Lower leg skin (tissue), 3 donors: Measurements from ENCODE around the gene LGALS12.

Experiments
- POLR2A ChIP-seq, 2 donors: fragments of 450-650 bp; IDR thresholded peaks; one replicate each; pipeline ENCODE4 v1.6.1; 2016 to 2017; ENCODE audit warnings: antibody characterized with exemption in 2 of 2, mild to moderate bottlenecking in 1 of 2, moderate library complexity in 1 of 2
- TF ChIP-seq, protein P1 (sequence below), 3 donors: fragments of 450-650 bp; IDR thresholded peaks; one replicate each; pipeline ENCODE4 v1.5.1; 2016; ENCODE audit warnings: antibody characterized with exemption in 3 of 3, mild to moderate bottlenecking in 3 of 3, moderate library complexity in 2 of 3

DNA sequence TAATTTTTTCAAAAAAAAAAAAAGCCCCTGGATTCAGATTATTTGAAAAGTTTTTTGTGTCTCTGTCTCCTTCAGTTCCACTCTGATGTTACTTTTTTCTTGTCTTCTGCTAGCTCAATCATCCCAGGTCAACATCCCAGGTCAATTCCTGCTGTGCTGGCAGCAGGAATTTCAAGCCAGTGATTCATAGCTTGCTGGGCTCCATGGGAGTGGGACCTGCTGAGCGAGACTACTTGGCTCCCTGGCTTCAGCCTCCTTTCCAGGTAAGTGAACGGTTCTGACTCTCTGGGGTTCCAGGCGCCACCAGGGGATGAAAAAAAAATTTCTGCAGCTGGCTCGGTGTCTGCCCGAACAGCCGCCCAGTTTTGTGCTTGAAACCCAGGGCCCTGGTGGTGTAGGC, 46.3 kb upstream of the LGALS12 start:
- TF ChIP-seq, protein P1, sequence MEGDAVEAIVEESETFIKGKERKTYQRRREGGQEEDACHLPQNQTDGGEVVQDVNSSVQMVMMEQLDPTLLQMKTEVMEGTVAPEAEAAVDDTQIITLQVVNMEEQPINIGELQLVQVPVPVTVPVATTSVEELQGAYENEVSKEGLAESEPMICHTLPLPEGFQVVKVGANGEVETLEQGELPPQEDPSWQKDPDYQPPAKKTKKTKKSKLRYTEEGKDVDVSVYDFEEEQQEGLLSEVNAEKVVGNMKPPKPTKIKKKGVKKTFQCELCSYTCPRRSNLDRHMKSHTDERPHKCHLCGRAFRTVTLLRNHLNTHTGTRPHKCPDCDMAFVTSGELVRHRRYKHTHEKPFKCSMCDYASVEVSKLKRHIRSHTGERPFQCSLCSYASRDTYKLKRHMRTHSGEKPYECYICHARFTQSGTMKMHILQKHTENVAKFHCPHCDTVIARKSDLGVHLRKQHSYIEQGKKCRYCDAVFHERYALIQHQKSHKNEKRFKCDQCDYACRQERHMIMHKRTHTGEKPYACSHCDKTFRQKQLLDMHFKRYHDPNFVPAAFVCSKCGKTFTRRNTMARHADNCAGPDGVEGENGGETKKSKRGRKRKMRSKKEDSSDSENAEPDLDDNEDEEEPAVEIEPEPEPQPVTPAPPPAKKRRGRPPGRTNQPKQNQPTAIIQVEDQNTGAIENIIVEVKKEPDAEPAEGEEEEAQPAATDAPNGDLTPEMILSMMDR (IDR thresholded peaks at IDR 0.05): no peak
- TF ChIP-seq POLR2A (IDR thresholded peaks at IDR 0.05): no peak
